GM18873 (cell line): ENCODE data around the gene C1QTNF7.

Experiments
- ATAC-seq: cut with Tn5 transposase; IDR thresholded peaks from one replicate; pipeline ENCODE4 v1.9.1; 2021; ENCODE audit warnings: mild to moderate bottlenecking, moderate library complexity, moderate number of reproducible peaks; ENCODE audit not compliant: unreplicated experiment, low FRiP score

C1QTNF7 gene

GRCh38 chr4:15451866-15452765 lies 24.3 kb downstream of the C1QTNF7 start:
- no peak for ATAC-seq

DNA sequence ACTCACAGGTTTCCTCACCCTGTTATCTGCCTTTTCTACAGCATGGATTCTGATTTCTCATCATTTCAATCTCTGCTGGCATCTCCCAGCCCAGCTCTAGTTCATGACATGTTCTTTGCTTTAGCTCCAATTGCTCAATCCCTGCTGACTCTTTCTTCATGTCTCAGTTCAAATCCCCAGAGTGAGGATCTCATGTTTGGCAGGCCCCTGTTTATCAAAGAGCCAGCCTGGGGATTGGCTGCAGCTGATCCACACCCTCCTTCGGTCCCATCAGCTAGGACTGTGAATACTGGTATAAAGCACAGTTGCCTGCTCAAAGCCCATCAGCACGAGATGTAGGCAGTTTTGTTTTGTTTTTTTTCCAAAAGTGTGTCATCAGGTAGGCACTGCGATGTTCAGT lies 27.5 kb downstream of the C1QTNF7 start:
- no peak for ATAC-seq

DNA sequence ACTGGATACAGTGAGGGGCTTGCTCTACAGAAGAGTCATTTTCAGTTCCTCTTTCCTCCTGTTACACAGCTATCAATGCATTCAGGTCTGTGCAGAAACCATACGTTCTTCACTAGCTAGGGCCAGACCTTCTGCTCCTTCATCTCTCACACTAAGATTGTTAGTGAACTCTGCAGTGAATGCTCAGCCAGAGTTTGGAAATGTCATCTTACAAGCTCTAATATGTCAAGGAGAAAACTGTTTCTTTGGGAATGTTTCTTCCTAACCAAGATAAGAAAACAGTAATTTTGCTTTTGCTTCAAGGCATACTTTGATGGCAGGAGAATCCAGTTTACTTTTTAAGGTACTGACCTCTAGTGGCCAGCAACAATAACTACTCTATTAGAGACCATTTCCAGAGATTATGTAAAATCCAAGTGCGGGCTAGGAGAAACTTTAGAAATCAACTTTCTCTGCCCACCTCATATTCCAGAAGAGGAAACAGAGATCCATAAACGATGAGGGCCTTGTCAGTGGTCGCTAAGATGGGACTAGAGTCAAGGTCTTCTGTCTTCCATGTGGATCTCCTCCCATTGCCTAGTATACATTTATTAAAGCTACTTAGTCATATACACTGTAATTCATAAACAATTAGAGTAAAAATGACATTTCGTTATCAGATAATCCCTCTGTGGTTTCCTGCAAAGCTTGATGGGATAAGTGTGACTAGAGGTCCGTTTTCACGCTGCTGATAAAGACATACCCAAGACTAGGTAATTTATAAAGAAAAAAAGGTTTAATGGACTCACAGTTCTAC lies 29.8 kb downstream of the C1QTNF7 start:
- ATAC-seq = peak; percentile 90

GRCh38 chr4:15458616-15459015 lies 30.8 kb downstream of the C1QTNF7 start:
- no peak for ATAC-seq

GRCh38 chr4:15459706-15460105 lies 31.9 kb downstream of the C1QTNF7 start:
- no peak for ATAC-seq

- no peak for ATAC-seq
Measured at GRCh38 chr4:15466596-15466995, 38.8 kb downstream of the C1QTNF7 start.

GRCh38 chr4:15469402-15470127 lies 41.7 kb downstream of the C1QTNF7 start, which contains the start of gene CC2D2A:
CC2D2A (plus strand) TSS chr4:15469882; CDS start chr4:15475933, 6,051 bp downstream.
- no peak for ATAC-seq

GRCh38 chr4:15470128-15470475 lies 42.3 kb downstream of the C1QTNF7 start:
- ATAC-seq = no peak

DNA sequence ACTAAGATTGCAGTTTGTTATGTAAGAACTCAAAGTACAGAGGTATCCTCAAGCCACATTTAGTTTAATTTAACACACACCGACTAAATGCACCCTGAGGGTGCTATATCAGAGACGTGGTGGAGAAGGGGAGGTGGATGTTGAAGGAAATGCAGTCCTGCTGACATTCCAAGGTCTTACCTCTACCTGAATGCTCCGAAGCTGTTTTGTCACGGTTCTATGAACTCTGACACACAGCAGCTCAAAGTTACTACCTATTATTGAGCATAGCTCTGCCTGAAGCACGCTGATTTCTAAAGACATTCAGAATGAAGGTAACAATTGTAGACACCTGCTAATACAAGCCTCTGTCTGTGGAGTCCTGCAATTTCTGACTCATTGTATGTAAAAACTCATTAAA lies 48.6 kb downstream of the C1QTNF7 start:
- no peak for ATAC-seq

DNA sequence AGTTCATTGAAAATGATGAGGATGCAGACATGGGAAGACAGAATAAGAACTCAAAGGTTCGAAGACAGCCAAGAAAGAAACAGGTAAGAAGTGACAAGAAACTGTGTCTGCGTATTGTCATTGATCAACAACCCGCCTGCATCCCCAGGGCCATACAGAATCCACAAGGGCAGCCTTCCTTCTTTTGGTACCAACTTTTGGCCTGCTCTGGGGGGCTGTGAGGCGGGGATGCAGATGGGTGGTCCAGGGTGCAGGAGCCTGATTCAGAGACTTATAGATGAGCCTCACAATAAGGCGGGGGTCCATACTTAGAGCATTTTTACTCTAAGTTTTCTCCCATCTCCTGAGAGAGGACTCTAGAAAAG lies 50.9 kb downstream of the C1QTNF7 start:
- ATAC-seq = no peak

- ATAC-seq = no peak
Measured at GRCh38 chr4:15479089-15479912, 51.5 kb downstream of the C1QTNF7 start.

DNA sequence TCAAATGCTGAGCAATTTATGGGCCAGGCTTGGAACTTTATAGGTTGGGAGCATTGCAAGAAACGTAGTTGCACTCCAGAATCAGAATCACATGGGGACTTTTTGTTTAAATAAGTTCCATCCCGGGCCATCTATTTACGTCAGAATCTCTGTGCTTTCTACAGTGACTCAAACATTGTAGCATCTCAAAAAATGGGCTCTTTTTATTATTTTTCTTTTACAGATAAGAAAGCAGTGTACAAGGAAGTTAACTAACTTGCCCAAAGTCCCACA lies 52.0 kb downstream of the C1QTNF7 start:
- no peak for ATAC-seq

- no peak for ATAC-seq
Measured at GRCh38 chr4:15481961-15482745, 54.3 kb downstream of the C1QTNF7 start.

- ATAC-seq = no peak
Measured at GRCh38 chr4:15482842-15483241, 55.0 kb downstream of the C1QTNF7 start.

DNA sequence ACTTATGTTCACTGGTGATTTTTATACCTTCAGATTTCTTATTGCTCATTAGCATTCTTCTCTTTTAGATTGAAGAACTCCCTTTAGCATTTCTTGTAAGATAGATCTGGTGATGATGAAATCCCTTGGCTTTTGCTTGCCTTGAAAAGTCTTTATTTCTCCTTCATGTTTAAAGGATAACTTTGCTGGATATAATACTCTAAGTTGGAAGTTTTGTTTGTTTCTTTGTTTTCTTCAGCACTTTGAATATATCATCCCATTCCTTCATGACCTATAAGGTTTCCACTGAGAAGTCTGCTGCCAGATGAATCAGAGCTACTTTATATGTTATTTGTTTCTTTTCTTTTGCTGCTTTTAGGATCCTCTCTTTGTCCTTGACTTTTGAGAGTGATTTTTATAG lies 60.3 kb downstream of the C1QTNF7 start:
- ATAC-seq = no peak

- ATAC-seq = no peak
Measured at GRCh38 chr4:15488658-15489470, 61.0 kb downstream of the C1QTNF7 start.

GRCh38 chr4:15489551-15489950 lies 61.7 kb downstream of the C1QTNF7 start:
- ATAC-seq = no peak

DNA sequence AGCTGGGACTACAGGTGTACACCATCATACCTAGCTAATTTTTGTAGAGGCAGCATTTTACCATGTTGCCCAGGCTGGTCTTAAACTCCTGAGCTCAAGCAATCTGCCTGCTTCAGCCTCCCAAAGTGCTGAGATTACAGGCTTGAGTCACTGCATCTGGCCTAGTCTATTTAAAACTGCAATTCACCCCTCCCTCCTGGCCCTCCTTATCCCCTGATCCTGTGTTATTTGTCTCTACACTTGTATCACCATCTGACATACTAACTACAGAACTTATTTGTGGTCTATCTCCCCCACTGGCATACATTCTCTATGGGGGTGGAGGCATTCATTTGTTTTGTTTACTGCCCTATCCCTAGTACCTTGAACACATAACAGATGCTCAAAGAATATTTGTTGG lies 65.6 kb downstream of the C1QTNF7 start:
- ATAC-seq = no peak

DNA sequence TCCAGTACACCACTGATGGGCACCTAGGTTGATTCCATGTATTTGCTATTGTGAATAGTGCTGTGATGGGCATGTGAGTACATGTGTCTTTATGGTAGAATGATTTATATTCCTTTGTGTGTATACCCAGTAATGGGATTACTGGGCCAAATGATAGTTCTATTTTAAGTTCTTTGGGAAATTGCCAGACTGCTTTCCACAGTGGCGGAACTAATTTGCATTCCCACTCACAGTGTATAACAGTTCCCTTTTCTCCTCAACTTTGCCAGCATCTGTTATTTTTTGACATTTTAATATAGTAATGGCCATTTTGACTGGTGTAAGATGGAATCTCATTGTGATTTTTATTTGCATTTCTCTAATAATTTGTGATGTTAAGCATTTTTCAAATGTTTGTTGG lies 67.8 kb downstream of the C1QTNF7 start:
- ATAC-seq = no peak
